B cell (primary cell): ENCODE data around the gene LRIT1. TPM values are rescaled to one million over a fixed set of nuclear protein-coding genes. Genes with fewer than 3 reads are reported as not detected.

ENCODE experiments used
- ATAC-seq: fragments of 200-7000 bp; cut with Tn5 transposase; one replicate; pipeline ENCODE4 v1.10.0; 2021; ENCODE audit warnings: low read depth, mild to moderate bottlenecking, moderate number of reproducible peaks, moderate library complexity
- CTCF ChIA-PET: fragments of 350-600 bp; sonication (Branson Sonifier 250); formaldehyde crosslinking; loops from one replicate; lab custom pipeline; 2021; ENCODE audit warnings: antibody characterized with exemption, inconsistent platforms; lab: Charles Lee
- POLR2A ChIA-PET: fragments of 350-600 bp; sonication (Branson Sonifier 250); formaldehyde crosslinking; loops from one replicate; lab custom pipeline; 2021; ENCODE audit warnings: antibody characterized with exemption; lab: Charles Lee
- DNase-seq: peaks from one replicate; pipeline ENCODE4 v3.0.0; 2013
- H2AFZ ChIP-seq: 2 replicates; pipeline ENCODE4 v1.6.1; 2012; ENCODE audit warnings: mild to moderate bottlenecking, low read depth, low read length; ENCODE audit not compliant: insufficient read depth, poor library complexity, severe bottlenecking
- H3K27ac ChIP-seq, 2 donors: 1 replicate in 1 of 2; 2 replicates in 1 of 2; pipeline ENCODE4 v1.5.1; 2012 to 2013; ENCODE audit warnings: low read length in 2 of 2, mild to moderate bottlenecking in 2 of 2, moderate library complexity in 1 of 2
- H3K27me3 ChIP-seq, 4 experiments: fragments of 200-600 bp in 1 of 4; sonication (generic) in 1 of 4; replicated peaks in 1 of 4; 1 replicate in 2 of 4; 2 replicates in 2 of 4; pipeline versions ENCODE4 v1.6.1 to v1.7.0; 2013 to 2016; ENCODE audit warnings: low read length in 3 of 4, mild to moderate bottlenecking in 2 of 4, mixed read lengths in 1 of 4, moderate library complexity in 1 of 4; ENCODE audit not compliant: insufficient read depth in 4 of 4, control insufficient read depth in 3 of 4; ENCODE audit errors: control extremely low read depth in 1 of 4
- H3K36me3 ChIP-seq, 2 experiments: replicated peaks in 1 of 2; 1 replicate in 1 of 2; 2 replicates in 1 of 2; pipeline versions ENCODE4 v1.6.1 to v1.7.1; 2013; ENCODE audit warnings: low read length in 1 of 2; ENCODE audit not compliant: insufficient read depth in 2 of 2, control insufficient read depth in 1 of 2; ENCODE audit errors: control extremely low read depth in 1 of 2, extremely low read depth in 1 of 2
- H3K4me1 ChIP-seq, 2 donors: fragments of 200-600 bp in 1 of 2; sonication (generic) in 1 of 2; 1 replicate in 1 of 2; 2 replicates in 1 of 2; pipeline versions ENCODE4 v1.5.1 to v1.6.1; 2013 to 2017; ENCODE audit warnings: low read length in 2 of 2; ENCODE audit not compliant: control insufficient read depth in 2 of 2, insufficient read depth in 2 of 2
- H3K4me2 ChIP-seq: replicated peaks from 2 replicates; pipeline ENCODE3; 2012; ENCODE audit warnings: mild to moderate bottlenecking, low read depth, low read length; ENCODE audit not compliant: poor library complexity, severe bottlenecking
- H3K4me3 ChIP-seq, 5 experiments: fragments of 200-600 bp in 1 of 5; sonication (generic) in 1 of 5; 1 replicate in 3 of 5; 2 replicates in 2 of 5; pipeline versions ENCODE4 v1.5.1 to v1.7.0; 2011 to 2016; ENCODE audit warnings: low read length in 4 of 5, mild to moderate bottlenecking in 4 of 5, low read depth in 2 of 5, control low read depth in 1 of 5, moderate library complexity in 1 of 5; ENCODE audit not compliant: insufficient read depth in 1 of 5; ENCODE audit errors: control extremely low read depth in 1 of 5, extremely low read depth in 1 of 5
- H3K79me2 ChIP-seq: fragments of 200-600 bp; sonication (generic); one replicate; pipeline ENCODE4 v1.6.0; 2016; ENCODE audit warnings: low read length; ENCODE audit not compliant: control insufficient read depth, insufficient read depth
- H3K9ac ChIP-seq: fragments of 200-600 bp; sonication (generic); 2 replicates; pipeline ENCODE4 v1.6.1; 2017; ENCODE audit warnings: mild to moderate bottlenecking, low read length, moderate library complexity
- H3K9me3 ChIP-seq, 3 donors: one replicate each; pipeline versions ENCODE4 v1.6.1 to v1.7.1; 2013; ENCODE audit warnings: low read length in 2 of 3; ENCODE audit not compliant: control insufficient read depth in 2 of 3, insufficient read depth in 1 of 3; ENCODE audit errors: control extremely low read depth in 1 of 3
- H4K20me1 ChIP-seq: 2 replicates; pipeline ENCODE4 v1.6.0; 2012; ENCODE audit warnings: mild to moderate bottlenecking, low read length; ENCODE audit not compliant: insufficient read depth, control insufficient read depth, poor library complexity, severe bottlenecking
- H3K27ac Mint-ChIP-seq: one replicate; pipeline ENCODE4 v1.8.0; 2021; ENCODE audit warnings: mixed read lengths
- H3K27me3 Mint-ChIP-seq: one replicate; pipeline ENCODE4 v1.8.0; 2021; ENCODE audit warnings: mixed read lengths
- H3K4me1 Mint-ChIP-seq: one replicate; pipeline ENCODE4 v1.8.0; 2021; ENCODE audit warnings: mixed read lengths
- H3K4me3 Mint-ChIP-seq: one replicate; pipeline ENCODE4 v1.8.0; 2021; ENCODE audit warnings: mixed read lengths
- H3K9me3 Mint-ChIP-seq: one replicate; pipeline ENCODE4 v1.8.0; 2022; ENCODE audit warnings: mixed read lengths; ENCODE audit not compliant: insufficient read depth
- EZH2 ChIP-seq: IDR thresholded peaks from 2 replicates; pipeline ENCODE4 v1.6.1; 2012; ENCODE audit warnings: borderline replicate concordance, low read depth, mild to moderate bottlenecking, moderate library complexity, low read length; ENCODE audit not compliant: insufficient read depth, poor library complexity, severe bottlenecking
- WGBS: methylation state at CpG from one replicate; pipeline ENCODE4 v1.1.5; 2013; ENCODE audit warnings: missing lambda C conversion rate; ENCODE audit not compliant: insufficient coverage; 5-methylcytosine and 5-hydroxymethylcytosine counted together
- intact Hi-C: fragments of 100-400 bp; cut with micrococcal nuclease; formaldehyde crosslinking; loops from one replicate; pipeline ENCODE4 v1.10.0; 2022
- polyA plus RNA-seq: library from polyadenylated mRNA; depleted of rRNA; stranded (reverse); fragments of >200 nt; gene quantifications from 2 replicates; pipeline ENCODE4 v1.2.3, GENCODE V29; 2012
- total RNA-seq, 2 donors: library from RNA; stranded (reverse); fragments of 120-200 nt in 1 of 2; gene quantifications; 1 replicate in 1 of 2; 2 replicates in 1 of 2; pipeline versions ENCODE4 v1.2.3 to v1.2.4, GENCODE V29; 2013 to 2022
- TF ChIP-seq, protein P1 (sequence below): fragments of 200-600 bp; IDR thresholded peaks from one replicate; pipeline ENCODE4 v1.8.0; 2022; ENCODE audit warnings: antibody characterized with exemption, mild to moderate bottlenecking

Gene LRIT1
- total and polyA plus RNA-seq, 2 donors (not counting 1 experiment from before 2014, with no cell fraction given), result not detected

DNA sequence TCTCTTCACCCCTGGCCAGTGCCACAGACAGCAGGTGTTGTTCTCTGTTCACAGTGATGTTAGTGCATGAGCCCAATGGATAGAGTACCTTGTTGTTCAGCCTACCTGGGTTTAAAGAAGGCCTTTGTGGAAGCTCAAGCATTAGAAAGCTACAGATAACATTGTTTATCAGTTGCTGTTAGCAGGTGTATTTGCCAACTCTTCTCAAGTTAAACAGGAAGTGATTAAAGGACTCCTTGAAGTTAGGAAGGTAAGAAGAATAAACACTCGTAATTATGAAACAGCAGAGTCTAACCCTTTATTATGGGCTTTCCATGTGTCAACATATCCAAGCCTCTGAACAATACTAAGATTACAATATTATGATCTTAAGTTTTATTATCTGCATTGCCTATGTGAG lies 29.4 kb upstream of the LRIT1 start:
- no CpG with 5 or more reads among the region's 1 CpG for WGBS
- no peak overlapping the region for H2AFZ ChIP-seq
- H4K20me1 ChIP-seq, result no peaks in the 10 kb centered on the region
- Mint-ChIP-seq H3K4me1 (no peaks in the 10 kb centered on the region), H3K9me3 (no peaks in the 10 kb centered on the region), H3K27me3 (peaks cover 26% of the 10 kb centered on the region), H3K27ac (no peak overlapping the region), H3K4me3 (no peak overlapping the region)
- no peak overlapping the region for H3K9ac ChIP-seq
- ATAC-seq (no peak), DNase-seq (no peak)
- no peak overlapping the region for H3K4me3 ChIP-seq
- TF ChIP-seq, protein P1, sequence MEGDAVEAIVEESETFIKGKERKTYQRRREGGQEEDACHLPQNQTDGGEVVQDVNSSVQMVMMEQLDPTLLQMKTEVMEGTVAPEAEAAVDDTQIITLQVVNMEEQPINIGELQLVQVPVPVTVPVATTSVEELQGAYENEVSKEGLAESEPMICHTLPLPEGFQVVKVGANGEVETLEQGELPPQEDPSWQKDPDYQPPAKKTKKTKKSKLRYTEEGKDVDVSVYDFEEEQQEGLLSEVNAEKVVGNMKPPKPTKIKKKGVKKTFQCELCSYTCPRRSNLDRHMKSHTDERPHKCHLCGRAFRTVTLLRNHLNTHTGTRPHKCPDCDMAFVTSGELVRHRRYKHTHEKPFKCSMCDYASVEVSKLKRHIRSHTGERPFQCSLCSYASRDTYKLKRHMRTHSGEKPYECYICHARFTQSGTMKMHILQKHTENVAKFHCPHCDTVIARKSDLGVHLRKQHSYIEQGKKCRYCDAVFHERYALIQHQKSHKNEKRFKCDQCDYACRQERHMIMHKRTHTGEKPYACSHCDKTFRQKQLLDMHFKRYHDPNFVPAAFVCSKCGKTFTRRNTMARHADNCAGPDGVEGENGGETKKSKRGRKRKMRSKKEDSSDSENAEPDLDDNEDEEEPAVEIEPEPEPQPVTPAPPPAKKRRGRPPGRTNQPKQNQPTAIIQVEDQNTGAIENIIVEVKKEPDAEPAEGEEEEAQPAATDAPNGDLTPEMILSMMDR, result no peak
- no peak for TF ChIP-seq EZH2
- no peaks in the 10 kb centered on the region for H3K79me2 ChIP-seq
- ChIA-PET POLR2A (no interaction called here), CTCF (interaction anchor here (10.7 kb wide), 1 partner anchor 268 kb away, joined by 267 read pairs; no protein-coding TSS in a partner anchor)
- intact Hi-C loops, result no loop called here
- H3K9me3 ChIP-seq, result no peaks in the 10 kb centered on the region
- no peaks in the 10 kb centered on the region for H3K4me1 ChIP-seq
- H3K36me3 ChIP-seq, result no peaks in the 10 kb centered on the region
- peaks cover 0 to 9% (median 6%) of the 10 kb centered on the region in 4 experiments for H3K27me3 ChIP-seq
- H3K27ac ChIP-seq, result no peak overlapping the region
- H3K4me2 ChIP-seq, result no peak overlapping the region

DNA sequence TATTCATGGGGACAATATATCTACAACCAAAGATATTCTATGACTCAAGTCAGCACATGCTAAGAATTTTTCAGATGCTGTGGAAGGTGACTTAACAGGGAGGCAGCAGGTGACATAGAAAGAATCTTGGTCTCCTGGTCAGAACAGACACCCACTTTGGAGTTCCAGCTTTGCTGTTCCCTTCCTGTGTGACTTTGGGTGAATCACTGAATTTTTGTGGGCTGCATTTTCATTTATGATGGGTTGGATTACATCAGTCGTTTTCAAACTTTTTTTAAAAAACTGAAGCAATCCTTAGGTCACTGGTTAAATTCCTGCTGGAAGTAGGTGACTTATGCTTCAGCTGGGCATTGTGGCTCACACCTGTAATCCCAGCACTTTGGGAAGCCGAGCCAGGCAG lies 28.4 kb upstream of the LRIT1 start:
- Mint-ChIP-seq H3K4me1 (no peaks in the 10 kb centered on the region), H3K9me3 (no peaks in the 10 kb centered on the region), H3K27ac (no peak overlapping the region), H3K4me3 (no peak overlapping the region), H3K27me3 (peaks cover 29% of the 10 kb centered on the region)
- no peaks in the 10 kb centered on the region for H4K20me1 ChIP-seq
- ChIA-PET POLR2A (no interaction called here), CTCF (interaction anchor here (10.7 kb wide), 1 partner anchor 269 kb away, joined by 267 read pairs; no protein-coding TSS in a partner anchor)
- no peaks in the 10 kb centered on the region for H3K36me3 ChIP-seq
- H3K79me2 ChIP-seq, result no peaks in the 10 kb centered on the region
- ATAC-seq (no peak), DNase-seq (no peak)
- no peak overlapping the region for H3K9ac ChIP-seq
- no peak overlapping the region for H2AFZ ChIP-seq
- no peaks in the 10 kb centered on the region for H3K9me3 ChIP-seq
- no peaks in the 10 kb centered on the region for H3K4me1 ChIP-seq
- no peak for TF ChIP-seq EZH2
- TF ChIP-seq, protein P1, result no peak
- H3K27ac ChIP-seq, result no peak overlapping the region
- WGBS, result no CpG with 5 or more reads among the region's 2 CpGs
- intact Hi-C loops, result no loop called here
- peaks cover 0 to 9% (median 2%) of the 10 kb centered on the region in 4 experiments for H3K27me3 ChIP-seq
- no peak overlapping the region for H3K4me3 ChIP-seq
- H3K4me2 ChIP-seq, result no peak overlapping the region
